ENCODE measurements around the gene IL4I1.
A peak's percentile ranks its signal among the peaks of the same experiment; 100 is the strongest.

The IL4I1 gene

GRCh38 chr19:49883094-49883493, 13.6 kb downstream of the IL4I1 start:
- Mint-ChIP-seq H3K27me3 (no peaks in the 10 kb centered on the region), H3K36me3 (ENCODE audit: low read depth) (no peaks in the 10 kb centered on the region), H3K27ac (no peak overlapping the region), H3K4me3 (no peak overlapping the region), H3K4me1 (ENCODE audit: low read depth) (peaks cover 76% of the 10 kb centered on the region), H3K9me3 (no peaks in the 10 kb centered on the region)
- intact Hi-C loops (cut with micrococcal nuclease) = no loop called here

DNA sequence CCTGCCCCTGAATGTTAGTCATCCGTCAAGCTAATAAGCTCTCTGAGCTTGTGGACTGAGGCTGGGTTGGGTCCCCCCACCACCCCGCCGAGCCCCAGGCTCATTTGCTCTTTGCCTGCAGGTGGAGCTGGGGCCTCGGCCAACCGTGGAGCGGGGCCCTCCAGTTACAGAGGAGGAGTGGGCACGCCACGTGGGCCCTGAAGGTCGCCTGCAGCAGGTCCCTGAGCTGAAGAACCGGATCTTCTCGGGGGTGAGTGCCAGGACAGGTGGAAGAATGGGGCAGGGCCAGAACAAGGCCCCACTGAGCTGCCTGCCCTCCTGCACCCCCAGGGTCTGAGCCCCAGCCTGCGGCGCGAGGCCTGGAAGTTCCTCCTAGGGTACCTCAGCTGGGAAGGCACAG, 14.0 kb downstream of the IL4I1 start:
- intact Hi-C loops (cut with micrococcal nuclease) = no loop called here
- Mint-ChIP-seq H3K9me3 (no peaks in the 10 kb centered on the region), H3K27ac (peak overlapping the region; percentile 12), H3K4me3 (no peak overlapping the region), H3K36me3 (ENCODE audit: low read depth) (no peaks in the 10 kb centered on the region), H3K4me1 (ENCODE audit: low read depth) (peaks cover 75% of the 10 kb centered on the region), H3K27me3 (no peaks in the 10 kb centered on the region)

GRCh38 chr19:49881672-49882394, 14.9 kb downstream of the IL4I1 start:
- no peaks in the 10 kb centered on the region for H3K27me3 Mint-ChIP-seq
- no peak overlapping the region for H3K4me3 Mint-ChIP-seq
- intact Hi-C loops (cut with micrococcal nuclease) = no loop called here
- H3K27ac Mint-ChIP-seq = peak overlapping the region; percentile 64
- H3K36me3 Mint-ChIP-seq (ENCODE audit: low read depth) = no peaks in the 10 kb centered on the region
- H3K9me3 Mint-ChIP-seq = no peaks in the 10 kb centered on the region
- peaks cover 67% of the 10 kb centered on the region for H3K4me1 Mint-ChIP-seq (ENCODE audit: low read depth)

DNA sequence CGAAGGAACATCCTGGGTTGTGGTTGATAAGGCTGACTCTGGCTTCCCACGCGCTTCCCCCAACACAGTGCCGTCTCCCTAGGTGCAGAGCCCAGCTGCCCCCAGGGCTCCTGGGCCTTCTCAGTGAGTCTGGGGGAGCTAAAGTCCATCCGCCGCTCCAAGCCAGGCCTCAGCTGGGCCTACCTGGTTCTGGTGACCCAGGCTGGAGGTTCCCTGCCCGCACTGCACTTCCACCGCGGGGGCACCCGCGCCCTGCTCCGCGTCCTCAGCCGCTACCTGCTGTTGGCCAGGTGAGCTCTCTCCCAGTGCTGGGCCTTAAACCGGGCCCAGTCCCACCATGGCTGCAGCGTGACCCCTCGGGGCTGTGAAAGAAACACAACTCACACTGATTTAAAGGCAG, 15.5 kb downstream of the IL4I1 start:
- intact Hi-C loops (cut with micrococcal nuclease) = no loop called here
- H3K27ac Mint-ChIP-seq = peak overlapping the region; percentile 64
- no peaks in the 10 kb centered on the region for H3K9me3 Mint-ChIP-seq
- H3K27me3 Mint-ChIP-seq = no peaks in the 10 kb centered on the region
- H3K4me1 Mint-ChIP-seq (ENCODE audit: low read depth) = peaks cover 65% of the 10 kb centered on the region
- H3K36me3 Mint-ChIP-seq (ENCODE audit: low read depth) = no peaks in the 10 kb centered on the region
- H3K4me3 Mint-ChIP-seq = no peak overlapping the region

DNA sequence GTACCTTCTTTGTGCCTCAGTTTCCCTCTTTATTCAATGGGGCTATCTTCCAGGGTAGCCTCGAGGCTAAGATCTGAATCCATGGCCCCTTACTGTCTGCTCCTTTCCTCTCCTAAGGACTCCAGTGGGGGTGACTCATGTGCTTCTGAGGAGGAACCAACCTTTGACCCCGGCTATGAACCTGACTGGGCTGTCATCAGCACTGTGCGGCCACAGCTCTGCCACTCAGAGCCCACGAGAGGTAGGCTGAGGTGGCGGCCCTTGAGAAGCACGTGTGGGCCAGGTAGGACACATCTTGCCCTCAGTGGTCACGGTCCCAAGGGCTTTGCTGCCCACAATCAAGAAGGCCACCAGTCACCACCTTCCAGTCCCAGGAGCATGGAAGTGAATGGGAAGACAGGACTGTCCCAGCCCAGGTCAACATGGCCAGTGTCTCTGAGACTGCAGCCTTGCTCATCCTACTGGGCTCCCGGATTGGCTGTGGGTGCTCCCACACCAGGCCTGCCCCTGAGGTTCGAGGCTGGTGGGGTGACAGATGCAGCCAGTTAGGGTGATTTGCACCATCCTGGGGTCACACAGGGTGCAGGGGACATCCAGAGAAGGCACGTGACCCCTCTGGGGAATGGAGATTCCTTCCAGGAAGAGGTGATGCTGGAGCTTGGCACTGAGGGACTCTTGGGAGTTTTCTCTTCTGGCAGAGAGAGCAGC, 16.4 kb downstream of the IL4I1 start:
- peak overlapping the region; percentile 68 for H3K27ac Mint-ChIP-seq
- no peak overlapping the region for H3K4me3 Mint-ChIP-seq
- peaks cover 72% of the 10 kb centered on the region for H3K4me1 Mint-ChIP-seq (ENCODE audit: low read depth)
- no peaks in the 10 kb centered on the region for H3K36me3 Mint-ChIP-seq (ENCODE audit: low read depth)
- H3K9me3 Mint-ChIP-seq = no peaks in the 10 kb centered on the region
- H3K27me3 Mint-ChIP-seq = no peaks in the 10 kb centered on the region
- intact Hi-C loops (cut with micrococcal nuclease) = no loop called here

DNA sequence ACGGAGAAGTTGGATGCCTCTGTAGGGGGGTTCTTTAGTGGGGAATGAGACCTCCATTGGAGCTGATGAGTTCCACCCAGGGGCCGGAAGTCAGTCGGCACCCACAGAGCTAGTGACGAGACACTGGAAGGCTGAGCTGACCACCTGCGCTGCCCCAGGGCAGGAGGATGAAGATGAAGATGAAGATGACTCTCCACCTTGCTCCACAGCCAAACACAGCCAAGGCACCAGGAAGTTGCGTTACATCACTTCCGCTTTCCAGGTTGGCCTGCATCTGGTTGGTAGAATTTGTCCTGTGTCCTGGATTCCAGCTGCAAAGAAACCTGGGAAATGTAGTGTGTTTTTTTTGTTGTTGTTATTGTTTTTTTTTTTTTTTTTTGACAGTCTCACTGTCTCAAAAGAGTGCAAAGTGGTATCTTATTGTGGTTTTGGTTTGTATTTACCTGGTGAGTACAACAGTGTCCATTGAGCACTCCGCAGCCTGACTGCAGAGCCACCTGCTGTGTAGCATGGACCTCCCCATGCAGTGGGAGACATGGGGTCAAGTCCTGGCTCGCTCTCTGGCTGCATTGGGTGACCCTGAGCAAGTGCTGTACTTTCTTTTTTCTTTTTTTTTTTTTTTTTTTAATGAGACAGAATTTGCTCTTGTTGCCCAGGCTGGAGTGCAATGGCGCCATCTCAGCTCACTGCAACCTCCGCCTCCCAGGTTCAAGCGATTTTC, 17.3 kb downstream of the IL4I1 start:
- no peaks in the 10 kb centered on the region for H3K36me3 Mint-ChIP-seq (ENCODE audit: low read depth)
- no peak overlapping the region for H3K4me3 Mint-ChIP-seq
- no peaks in the 10 kb centered on the region for H3K9me3 Mint-ChIP-seq
- H3K27me3 Mint-ChIP-seq = no peaks in the 10 kb centered on the region
- no peak overlapping the region for H3K27ac Mint-ChIP-seq
- intact Hi-C loops (cut with micrococcal nuclease) = no loop called here
- peaks cover 76% of the 10 kb centered on the region for H3K4me1 Mint-ChIP-seq (ENCODE audit: low read depth)

- Mint-ChIP-seq H3K27ac (no peak overlapping the region), H3K27me3 (no peaks in the 10 kb centered on the region), H3K9me3 (no peaks in the 10 kb centered on the region), H3K36me3 (ENCODE audit: low read depth) (no peaks in the 10 kb centered on the region), H3K4me1 (ENCODE audit: low read depth) (peaks cover 76% of the 10 kb centered on the region), H3K4me3 (no peak overlapping the region)
- intact Hi-C loops (cut with micrococcal nuclease) = no loop called here
Observed at GRCh38 chr19:49878744-49879070, 18.0 kb downstream of the IL4I1 start.

- no peaks in the 10 kb centered on the region for H3K27me3 Mint-ChIP-seq
- intact Hi-C loops (cut with micrococcal nuclease) = loop anchor here (1.0 to 2.0 kb wide), 2 partner anchors 11 to 65 kb away; partner anchors contain the start of genes FUZ and PNKP
- no peak overlapping the region for H3K4me3 Mint-ChIP-seq
- H3K9me3 Mint-ChIP-seq = no peaks in the 10 kb centered on the region
- no peak overlapping the region for H3K27ac Mint-ChIP-seq
- peaks cover 76% of the 10 kb centered on the region for H3K4me1 Mint-ChIP-seq (ENCODE audit: low read depth)
- H3K36me3 Mint-ChIP-seq (ENCODE audit: low read depth) = no peaks in the 10 kb centered on the region
Observed at GRCh38 chr19:49877879-49878743, 18.6 kb downstream of the IL4I1 start.

DNA sequence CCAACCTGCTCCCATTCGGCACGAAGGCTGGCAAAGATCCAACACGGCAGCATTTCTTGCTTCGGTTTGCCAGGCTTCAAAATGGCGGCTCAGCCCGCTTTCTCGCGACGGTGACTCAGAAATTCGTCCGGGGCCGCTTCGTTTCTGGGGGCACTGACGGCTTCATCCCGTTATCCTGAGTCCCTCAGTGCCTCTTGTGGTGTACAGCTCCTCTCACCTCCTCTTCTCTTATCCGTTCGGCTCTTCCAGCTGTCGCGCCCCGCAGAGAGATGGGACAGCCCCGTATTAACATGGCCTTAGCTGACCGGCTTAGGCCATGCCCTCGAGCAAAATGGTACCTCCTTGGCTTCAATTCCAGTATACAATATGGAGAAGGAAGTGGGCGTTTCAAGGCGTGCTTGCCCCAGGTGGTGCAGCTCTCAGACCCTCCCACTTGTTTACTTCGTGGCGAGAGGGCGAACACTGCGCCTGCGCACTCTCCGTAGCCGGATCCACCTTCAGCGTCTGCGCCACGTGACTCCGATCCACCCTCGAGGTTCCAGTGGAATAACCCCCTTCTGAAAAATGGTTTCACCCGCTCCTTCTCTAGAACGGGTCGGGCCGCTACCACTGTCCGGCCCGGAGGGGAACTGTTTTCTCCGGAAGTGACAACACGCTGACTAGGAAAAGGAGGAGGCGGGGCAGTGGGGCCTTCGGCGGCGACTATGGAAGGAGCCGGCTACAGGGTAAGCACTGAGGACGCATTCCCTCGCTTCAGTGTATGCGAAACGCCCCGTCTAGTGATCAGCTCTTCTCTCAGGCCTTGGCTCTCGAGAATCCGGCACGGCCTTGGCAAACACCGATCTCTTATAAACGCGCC, 19.4 kb downstream of the IL4I1 start, which contains the start of the genes AKT1S1 and TBC1D17:
Gene AKT1S1, minus strand, starts transcription at position 336 of the 859 bp plus-strand sequence. CDS start 4,060 bp downstream, outside the sequence.
Gene TBC1D17, plus strand, starts transcription at position 683 of the 859 bp plus-strand sequence. Its CDS starts 22 bp downstream, at position 705.
- no peaks in the 10 kb centered on the region for H3K36me3 Mint-ChIP-seq (ENCODE audit: low read depth)
- no peaks in the 10 kb centered on the region for H3K9me3 Mint-ChIP-seq
- intact Hi-C loops (cut with micrococcal nuclease) = loop anchor here (1.0 to 2.0 kb wide), 2 partner anchors 10 to 64 kb away; partner anchors contain the start of genes FUZ and PNKP
- no peak within 1 kb of the TSS for H3K4me3 Mint-ChIP-seq
- H3K4me1 Mint-ChIP-seq (ENCODE audit: low read depth) = peaks cover 78% of the 10 kb centered on the region
- no peak within 1 kb of the TSS for H3K27ac Mint-ChIP-seq
- no peaks in the 10 kb centered on the region for H3K27me3 Mint-ChIP-seq

- no peak overlapping the region for H3K27ac Mint-ChIP-seq
- intact Hi-C loops (cut with micrococcal nuclease) = loop anchor here (1.0 to 2.0 kb wide), 2 partner anchors 9 to 64 kb away; partner anchors contain the start of genes FUZ and PNKP
- no peak overlapping the region for H3K4me3 Mint-ChIP-seq
- H3K9me3 Mint-ChIP-seq = no peaks in the 10 kb centered on the region
- no peaks in the 10 kb centered on the region for H3K36me3 Mint-ChIP-seq (ENCODE audit: low read depth)
- peaks cover 78% of the 10 kb centered on the region for H3K4me1 Mint-ChIP-seq (ENCODE audit: low read depth)
- no peaks in the 10 kb centered on the region for H3K27me3 Mint-ChIP-seq
Observed at GRCh38 chr19:49876422-49877019, 20.2 kb downstream of the IL4I1 start.

- intact Hi-C loops (cut with micrococcal nuclease) = loop anchor here (2.0 kb wide), 1 partner anchor 63 kb away; the partner anchor contains the start of gene FUZ
- Mint-ChIP-seq H3K4me1 (ENCODE audit: low read depth) (peaks cover 75% of the 10 kb centered on the region), H3K9me3 (no peaks in the 10 kb centered on the region), H3K27ac (no peak overlapping the region), H3K27me3 (no peaks in the 10 kb centered on the region), H3K4me3 (no peak overlapping the region), H3K36me3 (ENCODE audit: low read depth) (no peaks in the 10 kb centered on the region)
Observed at GRCh38 chr19:49875857-49876421, 20.7 kb downstream of the IL4I1 start.

DNA sequence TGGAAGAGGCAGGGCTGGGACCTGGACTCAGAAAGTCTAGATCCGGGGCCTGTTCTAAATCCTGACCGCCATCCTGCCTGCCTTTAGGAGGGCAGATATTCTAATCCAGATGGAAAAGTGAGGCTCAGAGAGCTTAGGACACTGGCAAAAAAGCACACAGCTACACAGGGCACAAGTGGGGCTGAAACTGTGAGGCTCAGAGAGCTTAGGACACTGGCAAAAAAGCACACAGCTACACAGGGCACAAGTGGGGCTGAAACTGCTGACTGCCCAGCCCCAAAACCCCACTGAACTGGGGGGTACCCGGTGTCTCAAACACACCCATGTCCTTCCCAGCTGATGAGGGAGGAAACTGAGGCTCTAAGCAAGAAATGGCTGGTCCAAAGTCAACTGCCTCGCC, 21.5 kb downstream of the IL4I1 start:
- no peaks in the 10 kb centered on the region for H3K36me3 Mint-ChIP-seq (ENCODE audit: low read depth)
- peaks cover 67% of the 10 kb centered on the region for H3K4me1 Mint-ChIP-seq (ENCODE audit: low read depth)
- no peaks in the 10 kb centered on the region for H3K27me3 Mint-ChIP-seq
- H3K9me3 Mint-ChIP-seq = no peaks in the 10 kb centered on the region
- H3K27ac Mint-ChIP-seq = no peak overlapping the region
- intact Hi-C loops (cut with micrococcal nuclease) = no loop called here
- no peak overlapping the region for H3K4me3 Mint-ChIP-seq

All from dendritic cell treated with granulocyte-macrophage colony-stimulating factor and Interleukin-4, amounts not matched to agents 40 ng/mL and 50 ng/mL, for 4 days (primary cell).